ENCODE data around the gene TXNDC12.
A peak's percentile ranks its signal among the peaks of the same experiment; 100 is the strongest.
"Not testable (repeated sequence)": the region's sequence is repeated elsewhere in the genome, so short reads cannot be mapped to it uniquely, and the experiment has no call there.

TXNDC12 gene

DNA sequence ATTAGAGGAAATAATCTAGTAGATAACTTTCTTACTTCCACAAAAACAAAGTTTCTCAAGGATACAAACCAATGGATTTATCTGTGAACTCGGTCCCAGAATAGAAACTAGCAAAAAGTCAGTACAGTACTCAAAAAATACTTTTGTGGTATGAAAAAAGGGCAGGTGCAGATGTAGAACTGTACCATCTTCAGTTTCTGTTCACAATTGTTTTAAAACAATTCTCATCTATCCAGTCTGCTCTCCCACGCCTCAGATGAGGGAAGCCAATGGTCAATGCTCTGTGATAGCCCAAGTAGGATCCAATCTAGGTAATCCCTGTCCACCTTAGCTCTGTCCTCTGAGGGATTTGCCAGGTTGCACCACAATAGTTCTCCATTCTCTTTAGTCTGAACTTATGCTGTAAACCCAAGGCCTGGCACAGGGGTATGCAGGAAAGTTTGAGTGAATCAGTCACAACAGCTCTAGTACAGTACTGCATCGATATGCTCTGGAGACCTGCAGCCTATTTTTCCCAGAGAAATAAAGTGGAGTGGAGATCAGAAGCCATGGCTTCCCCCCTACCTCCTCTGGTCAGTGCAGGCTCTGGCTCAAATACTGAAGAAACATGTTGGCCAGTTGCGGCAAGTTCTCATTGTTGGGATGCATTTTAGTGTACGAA lies 22.7 kb downstream of the TXNDC12 start:
- ChIA-PET POLR2A (interaction anchor here (3.3 kb wide), 1 partner anchor 23 kb away, joined by 30 read pairs; the partner anchor contains the start of genes BTF3L4 and TXNDC12), CTCF (no interaction called here)
- Histone ChIP-seq H3K36me3 (ENCODE audit: control insufficient read depth in 2 of 2, insufficient read depth in 1 of 2, low read length in 2 of 2) (peaks cover 0 to 20% of the 10 kb centered on the region in 2 experiments; a peak in 2 of 3 replicates), H3K4me1 (ENCODE audit: control insufficient read depth, insufficient read depth, low read length) (no peaks in the 10 kb centered on the region), H3K4me3 (ENCODE audit: low read depth, low read length) (peak overlapping the region; percentile 88), H3K9me3 (ENCODE audit: control insufficient read depth, insufficient read depth, low read depth, low read length) (no peaks in the 10 kb centered on the region), H3K27ac (ENCODE audit: extremely low read depth, low read depth, low read length) (peak overlapping the region; percentile 58; the same call in 1 of the 2 replicates)
- TF ChIP-seq ZBTB17 (tag by site-specific recombination; IDR thresholded peaks at IDR 0.05): peak; percentile 85
- TF ChIP-seq REST (tag by site-specific recombination; IDR thresholded peaks at IDR 0.05): no peak
- TF ChIP-seq ZNF2 (tag by site-specific recombination; IDR thresholded peaks at IDR 0.05): no peak

DNA sequence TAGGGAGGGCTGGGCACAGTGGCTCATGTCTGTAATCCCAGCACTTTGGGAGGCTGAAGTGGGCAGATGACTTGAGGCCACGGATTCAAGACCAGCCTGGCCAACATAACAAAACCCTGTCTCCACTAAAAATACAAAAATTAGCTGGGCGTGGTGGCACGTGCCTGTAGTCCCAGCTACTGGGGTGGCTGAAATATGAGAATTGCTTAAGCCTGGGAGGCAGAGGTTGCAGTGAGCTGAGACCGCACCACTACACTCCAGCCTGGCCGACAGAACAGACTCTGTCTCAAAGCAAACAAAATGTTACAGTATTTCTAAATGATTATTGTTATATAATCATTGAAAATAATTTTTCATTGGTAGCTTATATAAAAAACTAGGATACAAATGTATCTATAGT lies 26.2 kb downstream of the TXNDC12 start:
- H3K4me3 ChIP-seq (ENCODE audit: low read depth, low read length); H3K27ac ChIP-seq (ENCODE audit: extremely low read depth, low read depth, low read length); H3K9me3 ChIP-seq (ENCODE audit: control insufficient read depth, insufficient read depth, low read depth, low read length); H3K4me1 ChIP-seq (ENCODE audit: control insufficient read depth, insufficient read depth, low read length): not testable (repeated sequence)
- POLR2A ChIA-PET: interaction anchor here (1.2 kb wide), 1 partner anchor 28 kb away, joined by 3 read pairs; the partner anchor contains the start of gene BTF3L4
- TF ChIP-seq OSR2 (tag by site-specific recombination; IDR thresholded peaks at IDR 0.05) (peak; percentile 88), ZNF600 (tag by site-specific recombination; IDR thresholded peaks at IDR 0.05) (0 out of 2 replicates have a peak, but pooled peaks have one; percentile 11), ZNF449 (tag by site-specific recombination; IDR thresholded peaks at IDR 0.05) (peak; percentile 66; the same call in 1 of the 2 replicates)
- CTCF ChIA-PET: interaction anchor here (0.5 kb wide), 1 partner anchor 395 kb away, joined by 3 read pairs; no protein-coding TSS in a partner anchor
- peaks cover 12 to 43% of the 10 kb centered on the region in 2 experiments; a peak in 2 of 3 replicates for H3K36me3 ChIP-seq (ENCODE audit: control insufficient read depth in 2 of 2, insufficient read depth in 1 of 2, low read length in 2 of 2)

GRCh38 chr1:52028328-52028727 lies 26.7 kb downstream of the TXNDC12 start:
- no peak overlapping the region for H3K4me3 ChIP-seq (ENCODE audit: low read depth, low read length)
- ChIA-PET CTCF (no interaction called here), POLR2A (no interaction called here)
- no peaks in the 10 kb centered on the region for H3K4me1 ChIP-seq (ENCODE audit: control insufficient read depth, insufficient read depth, low read length)
- no peak for TF ChIP-seq ZNF624 (tag by site-specific recombination; IDR thresholded peaks at IDR 0.05)
- TF ChIP-seq ZNF513 (tag by site-specific recombination; IDR thresholded peaks at IDR 0.05): no peak
- TF ChIP-seq HOXA7 (CRISPR knock-in tag; IDR thresholded peaks at IDR 0.05; ENCODE audit: borderline replicate concordance): no peak
- TF ChIP-seq, protein P1, sequence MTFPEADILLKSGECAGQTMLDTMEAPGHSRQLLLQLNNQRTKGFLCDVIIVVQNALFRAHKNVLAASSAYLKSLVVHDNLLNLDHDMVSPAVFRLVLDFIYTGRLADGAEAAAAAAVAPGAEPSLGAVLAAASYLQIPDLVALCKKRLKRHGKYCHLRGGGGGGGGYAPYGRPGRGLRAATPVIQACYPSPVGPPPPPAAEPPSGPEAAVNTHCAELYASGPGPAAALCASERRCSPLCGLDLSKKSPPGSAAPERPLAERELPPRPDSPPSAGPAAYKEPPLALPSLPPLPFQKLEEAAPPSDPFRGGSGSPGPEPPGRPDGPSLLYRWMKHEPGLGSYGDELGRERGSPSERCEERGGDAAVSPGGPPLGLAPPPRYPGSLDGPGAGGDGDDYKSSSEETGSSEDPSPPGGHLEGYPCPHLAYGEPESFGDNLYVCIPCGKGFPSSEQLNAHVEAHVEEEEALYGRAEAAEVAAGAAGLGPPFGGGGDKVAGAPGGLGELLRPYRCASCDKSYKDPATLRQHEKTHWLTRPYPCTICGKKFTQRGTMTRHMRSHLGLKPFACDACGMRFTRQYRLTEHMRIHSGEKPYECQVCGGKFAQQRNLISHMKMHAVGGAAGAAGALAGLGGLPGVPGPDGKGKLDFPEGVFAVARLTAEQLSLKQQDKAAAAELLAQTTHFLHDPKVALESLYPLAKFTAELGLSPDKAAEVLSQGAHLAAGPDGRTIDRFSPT (tag by site-specific recombination; IDR thresholded peaks at IDR 0.05): no peak
- no peak for TF ChIP-seq ZNF449 (tag by site-specific recombination; IDR thresholded peaks at IDR 0.05)
- TF ChIP-seq ZNF600 (tag by site-specific recombination; IDR thresholded peaks at IDR 0.05): no peak
- no peak for TF ChIP-seq ZNF529 (tag by site-specific recombination; IDR thresholded peaks at IDR 0.05; ENCODE audit: insufficient replicate concordance)
- TF ChIP-seq ZNF830 (tag by site-specific recombination; IDR thresholded peaks at IDR 0.05; ENCODE audit: low read depth): no peak
- H3K27ac ChIP-seq (ENCODE audit: extremely low read depth, low read depth, low read length): no peak overlapping the region
- peaks cover 15 to 47% of the 10 kb centered on the region in 2 experiments for H3K36me3 ChIP-seq (ENCODE audit: control insufficient read depth in 2 of 2, insufficient read depth in 1 of 2, low read length in 2 of 2)
- H3K9me3 ChIP-seq (ENCODE audit: control insufficient read depth, insufficient read depth, low read depth, low read length): no peaks in the 10 kb centered on the region
